ENCODE data around the gene NLGN4Y.

NLGN4Y gene

DNA sequence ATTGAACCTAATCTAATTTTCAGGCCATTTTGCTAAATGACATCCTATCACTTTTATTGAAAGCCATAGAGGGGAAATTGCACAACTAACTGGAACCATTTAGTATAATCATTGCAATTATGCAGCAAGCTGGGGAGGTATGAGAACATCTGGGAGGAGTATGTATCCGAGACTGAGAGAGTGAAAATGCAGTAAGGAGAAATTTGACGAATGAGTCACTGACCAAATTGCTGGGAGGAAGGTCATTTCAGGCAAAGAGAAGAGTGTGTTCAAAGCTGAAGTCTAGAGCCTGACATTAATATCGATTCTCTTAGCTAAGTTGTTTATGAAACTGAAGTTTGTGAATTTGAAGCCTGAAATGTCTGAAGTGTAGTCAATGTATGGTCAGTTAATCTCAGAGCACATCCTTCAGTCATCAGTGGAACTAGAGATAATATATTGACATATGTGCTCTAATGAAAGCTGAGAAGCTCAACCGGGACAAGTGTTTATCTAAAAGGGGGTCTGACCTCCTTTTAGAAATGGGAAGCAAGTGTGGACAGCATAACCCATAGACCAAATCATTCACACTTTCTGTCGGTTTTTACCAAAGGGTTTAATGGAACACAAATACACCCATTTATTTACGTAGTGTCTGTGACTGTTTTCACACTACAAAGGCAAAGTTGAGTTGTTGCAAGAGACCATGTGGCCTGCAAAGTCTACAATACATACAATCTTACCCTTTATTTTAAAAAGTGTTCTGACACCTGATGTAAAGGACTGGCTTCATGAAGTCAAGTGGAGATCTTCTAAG, 120.0 kb downstream of the NLGN4Y start:
- DNase-seq (ENCODE audit: low read depth), result peak; percentile 75

DNA sequence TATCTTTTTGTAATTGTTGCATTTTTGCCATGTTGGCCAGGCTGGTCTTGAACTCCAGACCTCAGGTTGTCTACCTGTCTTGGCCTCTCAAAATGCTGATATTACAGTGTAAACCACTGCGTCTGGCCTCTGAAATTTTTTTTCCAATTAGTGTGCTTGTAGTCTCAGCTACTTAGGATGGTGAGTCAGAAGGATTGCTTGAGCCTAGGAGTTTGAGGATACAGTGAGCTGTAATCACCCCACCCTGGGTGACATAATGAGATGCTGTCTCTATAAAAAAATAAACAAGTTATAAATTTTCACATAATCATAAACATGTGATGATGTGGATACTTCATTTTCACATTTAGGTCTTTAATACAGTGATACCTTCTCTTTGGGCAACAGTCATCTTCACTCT, 154.9 kb downstream of the NLGN4Y start:
- peak; percentile 15 for DNase-seq (ENCODE audit: low read depth)

DNA sequence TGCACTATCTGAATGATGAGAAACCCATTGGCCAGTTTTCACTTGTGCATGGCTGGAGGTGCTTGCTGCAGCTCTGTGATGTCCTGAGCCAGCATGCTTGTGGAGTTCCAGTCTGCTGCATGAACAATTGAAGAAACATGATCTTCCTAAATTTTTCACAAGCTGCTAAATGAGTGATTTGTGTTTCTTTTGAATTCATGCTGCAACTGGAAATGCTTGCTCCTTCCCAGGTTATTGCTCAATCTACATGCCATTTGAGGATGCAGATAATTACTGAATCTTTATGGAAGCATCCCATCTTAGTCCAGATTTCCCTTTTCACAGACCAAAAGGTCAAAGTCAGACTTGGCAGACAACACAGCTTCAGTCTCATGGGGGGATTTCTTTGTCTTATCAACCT, 170.2 kb downstream of the NLGN4Y start:
- peak; percentile 2 for DNase-seq (ENCODE audit: low read depth)

DNA sequence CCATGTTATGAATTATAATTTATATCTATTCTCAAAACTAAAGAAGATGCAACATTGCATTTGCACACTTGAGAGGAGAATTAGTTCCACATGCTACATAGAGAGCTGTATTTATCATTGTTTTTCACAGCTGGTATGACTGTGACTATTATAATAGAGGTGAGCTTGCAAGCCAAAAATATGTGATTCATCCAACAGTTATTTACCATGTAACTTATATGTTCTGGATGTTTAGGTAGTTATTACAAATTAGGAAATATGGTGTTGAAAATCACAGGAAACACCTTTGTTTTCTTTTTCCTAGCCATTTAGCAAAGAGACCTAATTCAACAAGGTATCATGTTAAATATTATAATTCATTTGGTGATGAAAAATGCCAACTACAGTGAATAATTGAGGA, 183.8 kb downstream of the NLGN4Y start:
- DNase-seq (ENCODE audit: low read depth), result no peak

DNA sequence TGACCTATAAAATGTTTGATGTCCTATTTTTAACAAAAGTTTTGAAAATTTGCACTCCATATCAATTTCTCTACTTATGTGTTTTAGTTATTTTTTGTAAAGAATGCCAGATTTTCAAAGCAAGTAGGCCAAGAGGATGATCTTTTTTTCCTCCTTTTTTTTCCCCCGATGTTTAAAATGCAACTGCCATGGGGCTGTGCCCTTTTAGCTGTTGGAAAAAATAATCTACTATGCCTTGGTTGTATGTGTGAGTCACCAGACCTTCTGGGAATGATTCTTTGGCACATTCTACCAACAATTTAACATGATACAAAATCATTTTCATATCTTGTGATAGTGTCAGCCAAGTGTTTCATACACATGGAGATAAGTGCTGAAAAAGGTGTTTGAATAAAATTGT, 217.3 kb downstream of the NLGN4Y start:
- peak; percentile 0 for DNase-seq (ENCODE audit: low read depth)

DNA sequence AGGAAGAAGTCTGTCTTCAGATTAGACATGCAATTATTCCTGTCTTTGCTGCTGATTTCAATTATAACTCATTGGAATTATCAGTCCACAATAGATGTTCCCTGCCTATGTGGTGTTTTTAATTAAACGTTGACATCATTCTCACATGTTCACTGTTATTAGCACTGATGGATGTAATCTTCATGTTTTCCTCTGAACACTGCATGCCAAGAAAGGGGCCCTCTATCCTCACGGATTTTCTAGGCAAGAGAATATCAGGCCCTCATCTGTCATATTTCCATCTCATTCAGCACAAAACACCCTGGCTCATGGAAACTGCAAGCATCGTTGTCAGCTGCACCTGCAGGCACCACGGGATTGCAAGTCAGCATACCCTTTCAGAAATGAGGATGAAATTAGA, 224.0 kb downstream of the NLGN4Y start:
- no peak for DNase-seq (ENCODE audit: low read depth)

DNA sequence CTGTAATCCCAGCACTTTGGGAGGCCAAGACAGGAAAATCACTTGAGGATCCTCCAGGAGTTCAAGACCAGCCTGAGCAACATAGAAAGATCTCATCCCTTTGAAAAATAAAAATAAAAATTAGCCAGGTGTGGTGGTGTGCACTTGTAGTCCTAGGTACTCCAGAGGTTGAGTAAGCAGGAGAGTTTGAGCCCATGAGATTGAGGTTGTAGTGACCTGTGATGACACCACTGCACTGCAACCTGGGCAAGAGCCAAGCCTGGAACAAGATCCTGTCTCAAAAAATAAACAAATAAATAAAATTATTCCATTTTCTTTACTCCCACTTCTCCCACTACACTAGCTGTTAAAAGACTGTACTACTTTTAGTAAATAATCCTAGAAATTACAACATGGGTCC, 231.2 kb downstream of the NLGN4Y start:
- DNase-seq (ENCODE audit: low read depth), result no peak

DNA sequence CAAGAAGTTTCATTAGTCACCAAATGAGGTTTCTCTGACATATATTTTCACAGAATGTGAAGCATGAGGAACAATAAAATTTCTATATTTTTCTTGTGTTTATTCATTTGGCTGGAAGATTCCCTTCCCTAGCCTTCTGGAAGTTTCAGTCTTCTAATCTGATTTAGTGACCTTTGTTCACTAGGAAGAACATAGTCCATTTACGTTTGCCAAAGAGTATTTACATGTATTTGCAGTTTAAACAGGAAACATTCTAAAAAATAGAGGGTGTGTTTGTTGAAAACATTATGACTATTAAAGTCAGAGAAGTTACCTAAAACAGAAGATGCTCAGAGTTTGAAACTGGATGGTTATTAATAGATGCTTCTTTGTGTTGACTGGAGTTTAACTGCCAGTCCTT, 238.6 kb downstream of the NLGN4Y start:
- DNase-seq (ENCODE audit: low read depth), result no peak

DNA sequence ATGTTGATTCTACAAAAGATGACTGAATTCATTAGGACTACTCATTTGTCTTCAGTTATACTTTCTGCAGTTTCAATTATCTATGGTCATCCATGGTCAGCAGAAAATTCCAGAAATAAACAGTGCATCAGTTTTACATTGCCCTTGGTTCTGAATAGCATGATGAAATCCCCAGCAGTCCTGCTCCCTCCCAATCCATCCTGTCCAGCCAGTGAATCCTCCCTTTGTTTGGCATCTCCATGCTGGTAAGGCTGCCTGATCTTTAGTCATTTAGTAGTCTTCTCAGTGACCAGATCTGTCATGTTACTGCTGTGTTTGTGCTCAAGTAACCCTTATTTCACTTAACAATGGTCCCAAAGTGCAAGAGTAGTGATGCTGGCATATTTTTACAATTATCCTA, 239.3 kb downstream of the NLGN4Y start:
- no peak for DNase-seq (ENCODE audit: low read depth)

DNA sequence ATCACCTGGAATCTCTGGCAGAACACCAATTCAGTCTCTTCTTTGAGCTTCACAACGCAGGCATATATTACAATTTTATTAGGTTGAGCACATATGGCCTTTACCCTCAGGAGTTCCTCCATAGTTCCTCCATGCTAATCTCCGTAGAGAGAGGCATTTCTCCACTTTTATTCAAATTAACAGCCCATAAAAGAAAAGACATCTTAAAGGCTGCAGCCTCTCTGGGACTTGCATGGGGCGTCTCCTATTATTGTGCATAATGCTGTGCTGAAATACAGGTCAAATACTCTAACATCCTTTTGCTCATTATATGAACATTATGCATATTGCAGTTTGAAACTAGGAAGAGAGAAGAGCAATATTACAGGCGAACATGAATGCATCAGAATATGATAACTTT, 253.9 kb downstream of the NLGN4Y start:
- no peak for DNase-seq (ENCODE audit: low read depth)

DNA sequence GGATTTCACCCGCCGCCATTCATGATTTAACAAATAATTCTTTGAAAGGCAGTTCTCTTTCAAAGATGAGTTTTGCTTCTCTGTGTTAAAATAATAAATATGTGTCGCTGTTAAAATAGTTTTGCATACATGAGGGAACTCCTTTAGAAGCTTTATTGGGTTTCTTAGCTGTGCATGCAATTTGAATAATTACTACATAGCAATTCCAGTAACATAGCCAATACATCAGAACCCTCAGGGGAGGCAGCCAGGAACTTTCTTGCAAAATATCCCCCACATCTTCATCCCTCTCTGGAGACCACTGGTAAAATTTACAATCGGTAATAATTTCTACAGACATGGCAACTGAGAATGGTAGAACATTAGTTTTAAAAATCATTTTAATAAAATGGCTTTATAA, 268.8 kb downstream of the NLGN4Y start:
- peak; percentile 14 for DNase-seq (ENCODE audit: low read depth)

DNA sequence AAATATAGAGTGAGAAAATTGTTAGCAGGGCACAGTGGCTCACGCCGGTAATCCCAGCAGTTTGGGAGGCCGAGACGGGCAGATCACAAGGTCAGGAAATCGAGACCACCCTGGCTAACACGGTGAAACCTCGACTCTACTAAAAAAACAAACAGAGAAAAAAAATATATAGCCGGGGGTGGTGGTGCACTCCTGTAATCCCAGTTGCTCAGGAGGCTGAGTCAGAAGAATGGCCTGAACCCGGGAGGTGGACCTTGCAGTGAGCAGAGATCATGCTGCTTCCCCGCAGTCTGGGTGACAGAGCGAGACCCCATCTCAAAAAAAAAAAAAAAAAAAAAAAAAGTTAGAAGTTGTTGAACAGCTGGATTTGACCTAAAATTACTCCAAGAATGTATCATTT, 269.3 kb downstream of the NLGN4Y start:
- DNase-seq (ENCODE audit: low read depth), result no peak

DNA sequence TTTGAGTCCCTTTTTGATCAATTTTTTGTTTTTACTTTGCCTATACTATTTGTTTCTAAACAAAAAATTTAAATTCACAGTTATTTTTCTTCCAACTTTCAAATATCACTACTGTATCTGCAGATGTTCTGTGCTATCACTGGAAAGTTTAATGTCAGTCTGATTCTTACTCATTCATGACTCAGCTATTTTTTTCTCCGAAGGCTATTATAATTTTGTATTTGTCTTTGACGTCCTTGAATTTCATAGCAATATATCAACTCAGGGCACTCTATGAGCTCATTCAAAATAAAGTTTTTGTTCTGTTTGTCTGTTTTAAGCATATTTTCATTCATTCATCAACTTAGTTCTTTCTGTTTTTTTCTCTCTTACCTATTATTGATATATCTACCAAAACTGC, 273.7 kb downstream of the NLGN4Y start:
- DNase-seq (ENCODE audit: low read depth), result peak; percentile 1

DNA sequence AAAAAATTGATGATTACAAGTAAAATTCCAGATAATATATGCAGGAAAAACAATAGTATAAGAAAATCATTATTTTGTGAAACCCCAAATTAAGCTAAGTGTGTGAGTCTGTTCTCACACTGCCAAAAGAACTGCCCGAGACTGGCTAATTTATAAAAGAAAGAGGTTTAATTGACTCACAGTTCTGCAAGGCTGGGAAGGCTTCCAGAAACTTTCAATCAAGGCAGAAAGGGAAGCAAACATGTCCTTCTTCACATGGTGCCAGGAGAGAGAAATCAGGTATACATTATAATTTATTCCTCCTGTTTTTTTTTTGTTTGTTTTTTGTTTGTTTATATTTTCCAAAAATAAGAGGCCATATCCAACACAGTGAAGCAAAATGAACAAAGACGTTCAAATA, 276.8 kb downstream of the NLGN4Y start:
- DNase-seq (ENCODE audit: low read depth), result no peak

DNA sequence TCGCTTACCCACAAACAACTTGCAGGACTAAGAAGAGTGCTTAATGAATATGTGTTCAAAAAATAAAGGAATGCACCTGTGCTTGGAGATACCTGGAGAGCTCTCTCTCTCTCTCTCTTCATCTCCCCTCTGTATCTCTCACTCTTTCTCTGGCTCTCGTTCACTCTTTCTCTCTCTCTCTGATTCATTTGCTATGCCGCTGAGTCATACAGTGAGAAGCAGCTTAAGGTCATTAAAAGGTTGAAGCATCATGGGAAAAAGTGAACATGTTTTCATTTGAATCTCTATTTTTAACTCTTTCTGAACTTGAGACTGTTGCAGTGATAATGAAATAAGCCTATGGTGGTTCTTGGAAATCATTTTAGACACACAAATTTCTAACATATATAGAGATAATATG, 277.8 kb downstream of the NLGN4Y start:
- peak; percentile 24 for DNase-seq (ENCODE audit: low read depth)

DNA sequence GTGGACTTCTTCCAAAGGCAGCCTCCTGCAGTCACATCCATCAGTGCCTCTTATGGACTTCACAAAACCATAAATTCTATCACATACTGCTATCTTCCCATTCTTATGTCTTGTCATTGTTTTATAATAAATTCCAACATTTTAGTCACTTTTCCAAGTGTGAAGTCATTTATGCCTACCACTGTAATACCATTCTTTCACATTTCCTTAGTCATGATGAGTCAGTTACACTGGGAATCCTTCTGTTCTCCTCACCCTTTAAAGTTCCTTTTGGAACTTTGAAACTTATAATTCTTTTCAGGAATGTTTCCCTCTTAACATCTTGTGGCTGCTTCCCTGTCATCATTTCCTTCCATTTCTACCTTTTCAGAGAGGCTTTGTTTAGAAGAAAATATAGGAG, 279.7 kb downstream of the NLGN4Y start:
- peak; percentile 31 for DNase-seq (ENCODE audit: low read depth)

DNA sequence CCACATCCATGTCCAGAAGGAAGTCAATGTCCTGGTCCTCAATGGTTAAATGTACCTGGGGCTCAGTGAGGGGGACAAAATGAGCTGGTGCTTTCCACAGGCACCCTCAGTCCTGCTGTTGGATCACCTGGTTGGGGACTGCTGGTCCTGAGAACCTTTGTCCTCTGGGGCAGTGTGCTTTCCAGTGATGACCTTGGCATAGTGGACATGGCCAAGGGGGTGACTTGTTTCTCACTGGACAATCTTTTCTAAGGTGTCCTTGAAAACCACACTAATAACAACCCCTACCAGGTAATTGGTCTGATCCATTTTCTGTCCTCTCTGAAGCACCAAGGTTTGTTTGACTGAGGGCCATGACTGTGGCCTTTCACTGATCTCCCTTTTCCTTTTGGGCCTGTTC, 294.1 kb downstream of the NLGN4Y start:
- no peak for DNase-seq (ENCODE audit: low read depth)

DNA sequence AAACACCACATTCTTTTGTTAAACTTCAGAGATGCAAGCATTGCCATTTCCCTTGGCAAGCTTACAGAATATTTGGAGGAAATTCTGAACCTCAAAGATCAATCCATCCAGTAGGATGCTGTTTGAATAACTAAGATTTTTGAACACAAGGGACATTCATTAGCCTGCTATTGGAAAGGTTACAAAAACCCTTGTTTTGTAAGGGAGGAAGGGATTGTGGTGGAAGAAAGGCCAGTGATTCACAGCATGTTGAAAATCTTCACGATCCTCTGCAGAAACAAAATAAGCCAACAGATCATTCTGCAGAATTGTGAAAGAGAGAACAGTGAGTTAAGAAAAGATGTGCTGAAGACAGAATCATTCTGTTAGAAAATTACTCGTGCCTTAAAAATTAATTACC, 297.9 kb downstream of the NLGN4Y start:
- DNase-seq (ENCODE audit: low read depth), result peak; percentile 82

DNA sequence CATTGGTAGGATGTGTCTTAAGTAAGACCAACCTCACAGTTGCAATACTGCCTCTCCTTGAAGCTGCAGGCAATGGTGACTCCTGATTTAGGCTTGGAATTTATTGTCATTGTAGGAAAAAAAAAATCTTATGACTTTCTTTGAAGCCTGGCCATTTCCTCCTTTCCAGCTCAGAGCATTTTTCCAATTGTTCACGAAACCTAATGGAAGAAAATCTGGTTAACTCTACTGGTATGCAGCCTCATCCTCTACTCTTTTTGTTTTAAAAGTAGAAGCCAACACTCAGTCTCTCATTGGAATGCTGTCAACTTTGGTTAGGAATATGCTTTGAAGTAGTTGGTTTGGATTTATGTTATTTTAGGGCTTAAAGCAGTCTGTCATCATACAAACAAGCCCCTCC, 298.6 kb downstream of the NLGN4Y start:
- DNase-seq (ENCODE audit: low read depth), result peak; percentile 8

DNA sequence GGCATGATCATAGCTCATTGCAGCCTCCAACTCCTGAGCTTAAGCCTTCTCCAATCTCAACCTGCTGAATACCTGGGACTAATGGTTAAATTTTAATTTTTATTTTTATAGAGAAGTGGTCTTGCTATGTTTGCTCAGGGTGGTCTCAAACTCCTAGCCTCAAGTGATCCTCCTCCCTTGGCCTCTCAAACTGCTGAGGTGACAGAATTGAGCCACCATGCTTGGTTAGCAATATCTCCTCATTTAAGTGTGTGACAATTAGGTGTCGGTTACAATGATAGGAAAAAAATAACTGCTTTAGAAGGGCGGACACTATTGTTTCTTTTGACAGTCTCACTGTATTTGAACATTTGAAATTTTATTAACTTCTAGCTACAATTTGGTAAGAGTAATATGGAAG, 300.3 kb downstream of the NLGN4Y start:
- no peak for DNase-seq (ENCODE audit: low read depth)

DNA sequence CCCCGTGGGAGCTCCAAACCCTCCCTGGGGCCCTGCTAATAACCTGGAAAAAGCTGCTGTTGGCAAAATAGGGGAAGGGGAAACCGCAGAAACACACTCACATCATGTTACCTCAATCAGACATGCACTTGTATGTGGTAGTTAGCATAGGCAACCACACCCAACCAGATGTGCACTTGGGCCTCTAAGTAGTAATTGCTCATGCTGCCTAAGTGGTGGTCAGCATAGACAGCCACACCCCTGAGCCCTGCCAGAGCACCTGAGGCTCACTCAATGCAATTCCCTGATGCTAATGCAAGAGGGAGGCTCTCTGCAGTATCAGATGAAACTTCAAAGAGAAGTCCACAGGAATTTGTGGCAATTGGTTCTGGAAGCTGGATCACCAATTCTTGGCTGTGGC, 301.4 kb downstream of the NLGN4Y start:
- no peak for DNase-seq (ENCODE audit: low read depth)

DNA sequence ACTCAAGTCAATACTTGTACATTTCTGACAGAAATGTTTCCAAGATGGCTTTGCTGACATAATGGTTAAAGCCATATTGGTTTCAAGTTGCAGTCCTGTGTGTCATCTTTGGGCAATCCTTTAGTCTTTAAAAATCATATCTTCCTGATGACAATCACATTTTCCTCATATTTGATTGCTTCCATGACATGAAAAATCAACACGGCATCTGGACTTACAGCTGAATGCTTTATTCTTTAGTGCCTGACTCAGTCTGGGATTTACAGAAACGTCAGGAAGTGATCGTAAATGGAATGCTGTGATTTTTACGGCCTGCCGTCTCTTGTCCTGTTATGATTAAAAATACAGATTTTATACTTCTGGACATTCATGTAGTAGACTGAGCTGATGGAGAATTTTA, 304.2 kb downstream of the NLGN4Y start:
- DNase-seq (ENCODE audit: low read depth), result peak; percentile 19

DNA sequence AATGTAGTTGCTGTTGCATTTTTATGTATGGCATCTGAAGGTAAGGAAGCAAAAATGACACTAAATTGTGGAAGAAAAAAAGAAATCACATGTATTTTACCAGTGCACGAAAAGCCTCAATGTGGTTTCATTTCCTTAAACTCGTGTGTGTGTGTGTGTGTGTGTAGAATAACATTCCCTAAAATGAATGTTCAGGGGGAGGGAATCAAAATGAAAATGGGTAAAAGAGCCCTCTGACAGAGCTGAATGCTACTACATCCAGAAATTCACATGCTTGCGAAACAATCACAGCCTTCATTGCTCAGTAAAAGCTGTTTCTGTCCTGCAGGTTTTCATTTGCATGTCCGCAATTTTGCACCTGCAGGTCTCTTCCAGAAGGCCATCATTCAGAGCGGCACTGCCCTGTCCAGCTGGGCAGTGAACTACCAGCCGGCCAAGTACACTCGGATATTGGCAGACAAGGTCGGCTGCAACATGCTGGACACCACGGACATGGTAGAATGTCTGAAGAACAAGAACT, 305.1 kb downstream of the NLGN4Y start:
- peak; percentile 33 for DNase-seq (ENCODE audit: low read depth)
